ENCODE measurements around the gene ADAM12.

Gene ADAM12

GRCh38 chr10:125967533-125967932 lies 420.7 kb downstream of the ADAM12 start:
- no peak overlapping the region for H3K4me3 ChIP-seq (ENCODE audit: low read depth, low read length)
- no peak for TF ChIP-seq CTCF (IDR thresholded peaks at IDR 0.05; ENCODE audit: borderline replicate concordance, insufficient read depth, low read depth, low read length)

GRCh38 chr10:125964558-125964957 lies 423.7 kb downstream of the ADAM12 start:
- TF ChIP-seq CTCF (IDR thresholded peaks at IDR 0.05; ENCODE audit: borderline replicate concordance, insufficient read depth, low read depth, low read length): no peak
- no peak overlapping the region for H3K4me3 ChIP-seq (ENCODE audit: low read depth, low read length)
